ENCODE data around the gene KRTAP13-4.

KRTAP13-4 gene, protein sequence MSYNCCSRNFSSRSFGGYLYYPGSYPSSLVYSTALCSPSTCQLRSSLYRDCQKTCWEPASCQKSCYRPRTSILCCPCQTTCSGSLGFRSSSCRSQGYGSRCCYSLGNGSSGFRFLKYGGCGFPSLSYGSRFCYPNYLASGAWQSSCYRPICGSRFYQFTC

DNA sequence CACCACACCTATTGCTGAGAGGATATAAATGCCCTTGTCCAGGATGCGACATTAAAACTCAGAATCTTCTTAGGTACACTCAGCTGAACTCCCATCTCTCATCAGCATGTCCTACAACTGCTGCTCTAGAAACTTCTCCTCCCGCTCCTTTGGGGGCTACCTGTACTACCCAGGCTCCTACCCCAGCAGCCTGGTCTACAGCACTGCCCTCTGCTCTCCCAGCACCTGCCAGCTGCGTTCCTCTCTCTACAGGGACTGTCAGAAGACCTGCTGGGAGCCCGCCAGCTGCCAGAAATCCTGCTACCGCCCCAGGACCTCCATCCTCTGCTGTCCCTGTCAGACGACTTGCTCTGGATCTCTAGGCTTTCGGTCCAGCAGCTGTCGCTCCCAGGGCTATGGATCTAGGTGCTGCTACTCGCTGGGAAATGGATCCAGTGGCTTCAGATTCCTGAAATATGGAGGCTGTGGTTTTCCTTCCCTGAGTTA lies at the start of gene KRTAP13-4:
Gene KRTAP13-4, plus strand, starts transcription at position 51 of the 486 bp plus-strand sequence. Its CDS starts 56 bp downstream, at position 107.
- DNase-seq: no peak

DNA sequence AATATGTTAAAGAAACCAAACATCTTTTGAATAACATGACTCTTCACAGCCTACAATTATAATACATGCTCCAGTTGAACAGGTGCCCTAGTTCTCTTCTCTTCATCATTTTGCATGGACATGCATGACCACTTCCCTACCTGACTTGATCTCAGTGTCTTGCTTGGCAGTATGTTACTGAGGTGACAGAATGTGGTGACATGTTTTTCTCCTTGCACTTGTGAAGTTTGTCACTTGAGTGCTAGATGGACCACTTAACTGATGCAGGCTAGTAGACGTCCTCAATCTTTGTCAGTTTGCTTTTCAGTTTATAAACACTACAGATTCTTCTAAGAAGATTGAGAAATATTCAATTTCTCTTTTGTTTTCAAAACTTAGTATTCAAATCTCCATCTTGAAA lies 47.8 kb upstream of the KRTAP13-4 start:
- no peak for DNase-seq

DNA sequence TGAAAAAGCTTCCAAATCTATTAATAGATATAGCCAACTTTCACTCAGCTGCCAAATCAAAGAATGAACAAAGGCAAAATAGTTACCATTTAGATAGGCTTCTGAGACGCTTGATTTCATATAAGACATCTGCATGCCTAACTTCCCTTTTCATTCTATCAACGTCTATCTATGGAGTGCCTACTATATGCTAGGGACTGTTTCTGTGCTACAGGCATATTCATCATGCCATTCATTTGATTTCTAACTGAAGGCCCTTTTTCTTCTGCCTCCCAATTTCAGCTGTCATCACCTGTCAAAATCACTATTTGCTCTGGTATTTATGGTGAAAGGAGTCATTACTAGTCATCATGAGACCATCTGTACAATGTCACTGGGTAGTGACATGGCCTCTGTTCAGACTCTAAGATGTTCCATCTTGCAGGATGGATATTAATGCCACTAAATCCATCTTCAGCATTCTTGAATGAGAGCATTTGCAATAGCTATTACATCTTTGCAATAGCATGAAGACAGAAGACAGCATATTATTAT lies 38.5 kb upstream of the KRTAP13-4 start:
- no peak for DNase-seq

DNA sequence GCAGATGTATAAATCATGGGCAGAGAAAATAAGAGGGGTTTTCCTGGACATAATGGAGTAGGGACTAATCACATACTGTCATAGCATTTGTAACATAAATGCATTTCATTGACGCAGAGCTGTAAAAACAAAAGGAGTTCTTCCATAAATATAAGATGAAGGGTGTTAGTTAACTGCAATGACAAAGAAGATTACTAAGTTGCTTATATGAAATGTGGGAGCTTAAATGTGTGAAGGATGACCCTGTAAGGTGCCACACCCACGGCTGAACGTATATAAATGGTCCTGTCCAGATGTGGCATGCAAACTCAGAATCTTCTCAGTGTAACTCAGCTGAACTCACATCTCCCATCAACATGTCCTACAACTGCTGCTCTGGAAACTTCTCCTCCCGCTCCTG lies 34.3 kb upstream of the KRTAP13-4 start, which contains the start of gene KRTAP13-1:
Gene KRTAP13-1, plus strand, starts transcription at position 301 of the 400 bp plus-strand sequence. Its CDS starts 56 bp downstream, at position 357.
- DNase-seq: no peak

DNA sequence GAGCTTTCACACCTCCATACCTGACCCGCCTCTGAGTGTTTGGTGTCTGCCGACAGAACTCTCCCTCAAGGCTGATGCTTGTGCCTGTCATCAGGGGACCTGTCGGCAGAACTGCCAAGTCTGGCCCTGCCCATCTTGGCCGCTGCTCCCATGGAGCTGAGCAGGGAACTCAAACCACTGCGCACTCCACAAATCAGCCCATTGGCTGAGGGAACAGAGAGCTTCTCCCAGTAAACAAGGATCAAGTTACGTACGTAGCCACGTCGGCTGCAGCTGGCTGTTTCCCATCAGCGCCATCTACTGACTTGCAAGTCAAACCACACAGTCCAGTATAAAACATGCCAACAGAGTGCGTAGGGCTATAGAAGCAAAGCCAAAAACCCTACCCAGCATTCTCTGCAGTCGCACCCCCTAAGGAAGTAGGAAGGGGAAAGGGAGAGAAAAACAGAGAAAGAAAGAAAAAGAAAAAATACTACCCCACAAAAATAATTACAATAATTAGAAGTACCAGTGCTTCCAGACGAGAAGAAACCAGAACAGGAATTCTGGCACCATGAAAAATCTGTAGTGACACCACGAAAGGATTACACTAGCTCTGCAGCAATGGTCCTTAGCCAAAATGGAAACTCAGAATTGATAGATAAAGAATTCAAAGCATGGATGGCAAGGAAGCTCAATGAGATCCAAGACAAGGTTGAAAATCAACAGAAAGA lies 21.1 kb upstream of the KRTAP13-4 start:
- DNase-seq: peak; percentile 91

DNA sequence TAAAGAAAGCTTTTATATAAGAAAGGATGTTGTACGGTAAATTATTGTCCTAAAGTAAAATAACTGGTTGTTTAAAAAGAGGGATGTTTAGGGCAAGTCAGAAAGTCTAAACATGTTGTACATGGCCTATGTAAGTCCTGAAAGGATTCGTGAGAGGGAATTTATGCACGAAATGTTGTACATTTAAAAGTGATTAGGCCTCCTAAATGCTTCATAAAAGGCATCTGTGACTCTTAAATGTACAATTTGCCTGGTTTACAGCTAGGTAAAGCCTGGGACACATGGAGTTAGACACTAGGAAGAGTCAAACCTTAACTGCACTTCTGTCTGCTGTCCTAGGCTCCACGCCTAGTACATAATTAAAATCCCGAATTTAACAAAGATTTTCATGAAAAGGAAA lies 14.0 kb upstream of the KRTAP13-4 start:
- no peak for DNase-seq

DNA sequence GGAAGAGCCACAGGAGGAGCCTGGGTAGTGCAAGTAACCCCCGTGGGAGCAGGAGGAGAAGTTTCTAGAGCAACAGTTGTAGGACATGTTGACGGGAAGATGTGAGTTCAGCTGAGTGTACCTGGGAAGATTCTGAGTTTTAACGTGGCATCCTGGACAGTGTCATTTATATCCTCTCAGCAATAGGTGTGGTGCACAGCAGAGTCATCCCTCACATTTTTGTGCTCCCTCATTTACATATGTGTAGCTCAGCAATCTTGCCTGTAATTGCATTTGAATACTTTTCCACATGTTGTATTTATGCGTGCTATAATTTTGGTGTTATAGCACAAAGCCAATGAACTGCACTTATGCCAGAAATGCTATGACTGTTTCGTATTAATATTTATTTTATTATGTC lies 4.2 kb upstream of the KRTAP13-4 start, which contains the start of gene KRTAP13-3:
Gene KRTAP13-3, minus strand, starts transcription at position 101 of the 400 bp plus-strand sequence. Its CDS starts 14 bp downstream, at position 87.
- no peak for DNase-seq

DNA sequence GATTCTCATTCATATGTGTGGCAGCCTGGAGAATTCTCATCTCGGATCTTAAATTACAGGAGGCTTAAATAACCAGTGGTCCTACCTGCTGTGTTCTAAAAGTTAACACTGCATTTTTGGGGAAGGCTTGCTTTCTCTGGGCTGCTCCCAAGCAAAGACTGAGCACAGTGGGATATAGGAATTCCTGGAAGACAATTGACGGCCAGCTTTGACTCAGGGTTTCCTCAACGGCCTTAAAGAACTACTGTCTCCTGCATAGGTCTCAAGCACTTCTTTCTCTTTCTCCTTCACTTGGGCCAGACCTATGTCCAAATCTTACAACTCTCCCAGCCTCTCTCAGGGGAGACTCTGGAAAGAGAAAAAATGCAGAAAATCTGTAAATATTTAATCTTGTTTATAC lies 3.3 kb upstream of the KRTAP13-4 start:
- no peak for DNase-seq

DNA sequence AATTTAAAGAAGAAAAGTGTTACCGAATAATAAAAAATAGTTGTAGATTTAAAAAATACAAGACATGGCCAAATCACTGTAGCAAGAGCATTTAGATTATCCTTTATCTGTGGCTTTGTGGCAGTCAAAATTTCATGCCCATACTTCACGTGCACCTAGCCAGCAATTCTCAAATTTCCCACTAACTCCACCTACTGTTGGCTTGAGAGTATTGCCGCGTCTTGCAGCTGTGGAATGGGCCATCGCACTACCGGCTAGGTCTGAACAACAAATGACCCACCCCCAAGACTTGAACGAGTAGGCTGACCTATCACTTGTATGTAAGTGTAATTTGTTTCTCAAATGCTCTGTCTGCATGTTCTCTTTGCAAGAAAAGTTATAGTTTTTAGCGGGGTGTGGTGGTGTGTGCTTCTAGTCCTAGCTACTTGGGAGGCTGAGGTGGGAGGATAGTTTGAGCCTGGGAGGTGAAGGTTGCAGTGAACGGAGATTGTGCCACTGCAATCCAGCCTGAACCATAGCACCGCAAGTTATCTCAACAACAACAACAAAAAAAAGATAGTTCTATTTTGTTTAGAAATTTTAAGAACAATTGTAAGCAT lies 4.1 kb downstream of the KRTAP13-4 start:
- DNase-seq: peak; percentile 4

DNA sequence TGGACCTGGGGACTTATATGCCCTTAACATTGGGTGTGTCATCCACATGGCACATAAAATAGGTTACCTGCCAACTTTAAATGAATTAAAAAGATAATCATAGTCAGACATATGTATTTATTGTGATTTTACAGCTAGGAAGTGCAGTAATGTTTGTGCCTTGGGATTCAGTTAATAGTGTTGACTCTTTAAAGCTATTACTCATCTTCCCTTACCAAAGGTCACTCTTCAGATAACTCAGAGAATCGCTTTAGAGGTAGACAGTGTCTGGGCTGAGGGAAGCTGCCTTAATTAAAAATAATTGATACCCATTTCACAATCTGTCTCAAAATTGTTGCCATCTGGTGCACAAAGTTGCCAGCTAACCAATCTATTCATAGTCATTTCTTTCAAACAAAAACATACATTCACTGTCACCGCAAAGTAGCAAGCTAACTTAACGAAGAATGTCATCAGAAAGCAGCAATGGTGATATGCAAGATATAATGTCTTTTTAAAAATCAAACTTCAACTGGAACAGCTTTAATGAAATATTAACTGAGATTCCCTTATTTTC lies 7.1 kb downstream of the KRTAP13-4 start:
- peak; percentile 77 for DNase-seq

DNA sequence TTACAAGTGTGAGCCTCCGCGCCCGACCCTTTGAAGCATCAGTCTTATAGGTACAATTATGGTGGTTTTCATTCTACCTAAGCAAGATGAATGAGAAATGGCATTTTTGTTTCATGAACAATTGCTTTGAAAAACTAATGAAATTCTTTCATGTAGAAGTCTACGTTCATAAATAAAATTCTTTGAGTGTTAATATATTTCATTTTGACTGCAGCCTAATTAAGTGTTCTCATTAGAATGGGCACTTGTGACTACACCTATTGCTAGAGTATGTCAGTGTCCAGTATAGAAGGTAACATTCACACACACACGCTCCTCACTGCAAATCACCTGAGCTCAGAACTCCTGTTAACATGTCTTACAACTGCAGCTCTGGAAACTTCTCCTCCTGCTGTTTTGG lies 10.0 kb downstream of the KRTAP13-4 start, which contains the start of gene KRTAP15-1:
Gene KRTAP15-1, plus strand, starts transcription at position 301 of the 400 bp plus-strand sequence. Its CDS starts 53 bp downstream, at position 354.
- DNase-seq: no peak

DNA sequence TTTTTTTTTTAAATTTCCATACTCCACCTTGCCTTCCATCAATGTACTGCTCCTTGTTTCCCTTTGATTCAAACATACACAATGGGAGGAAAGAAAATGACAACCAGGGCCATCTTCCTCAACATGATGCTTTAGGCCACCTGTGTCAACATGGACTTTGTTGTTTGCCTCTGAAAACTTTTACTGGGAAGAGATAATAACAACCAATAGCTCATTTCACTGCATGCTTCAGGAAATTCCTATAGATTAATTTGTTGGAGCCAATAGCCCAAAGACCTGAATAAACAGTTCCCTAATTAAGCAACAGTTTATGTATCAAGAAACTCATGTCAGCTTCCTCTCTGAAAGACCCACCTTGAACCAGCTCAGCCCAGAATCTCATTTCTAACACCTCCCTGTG lies 13.2 kb downstream of the KRTAP13-4 start:
- no peak for DNase-seq

DNA sequence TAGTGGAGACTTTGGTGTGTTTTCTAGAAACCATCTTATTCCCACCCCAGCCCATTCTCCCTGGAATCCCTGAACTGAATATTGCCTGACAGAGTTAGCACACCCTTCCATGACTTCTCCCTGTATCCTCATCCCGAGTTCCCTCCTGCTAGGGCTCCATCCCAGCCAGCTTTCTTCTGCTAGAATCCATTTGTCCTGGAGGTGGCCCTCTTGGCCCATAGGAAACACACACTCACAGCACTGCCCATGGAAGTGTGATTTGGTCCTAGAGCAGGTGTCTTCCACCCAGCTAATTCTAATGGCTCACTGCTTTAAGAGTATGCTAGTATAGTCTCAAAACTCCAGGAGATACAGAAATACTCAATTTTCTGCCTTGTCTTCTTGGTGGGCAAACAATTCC lies 14.2 kb downstream of the KRTAP13-4 start:
- no peak for DNase-seq

DNA sequence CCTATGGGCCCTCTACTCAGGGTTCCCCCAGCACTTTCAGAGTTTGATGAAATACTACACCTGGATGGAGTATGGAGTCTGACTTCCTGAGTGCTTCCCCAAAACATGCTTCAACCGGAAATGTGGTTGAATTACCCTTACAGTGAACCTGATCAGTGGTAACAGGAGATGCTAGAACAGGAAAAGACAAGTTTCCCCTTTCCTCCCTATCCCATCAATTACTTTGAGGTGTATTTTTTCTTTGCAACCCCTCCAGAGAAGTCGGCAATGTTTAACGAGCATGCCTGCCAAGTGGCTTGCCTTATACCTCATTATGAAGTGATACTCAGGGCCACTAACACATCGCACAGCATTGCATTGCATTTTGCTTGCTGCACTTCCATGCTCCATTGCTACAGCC lies 17.0 kb downstream of the KRTAP13-4 start:
- DNase-seq: no peak

DNA sequence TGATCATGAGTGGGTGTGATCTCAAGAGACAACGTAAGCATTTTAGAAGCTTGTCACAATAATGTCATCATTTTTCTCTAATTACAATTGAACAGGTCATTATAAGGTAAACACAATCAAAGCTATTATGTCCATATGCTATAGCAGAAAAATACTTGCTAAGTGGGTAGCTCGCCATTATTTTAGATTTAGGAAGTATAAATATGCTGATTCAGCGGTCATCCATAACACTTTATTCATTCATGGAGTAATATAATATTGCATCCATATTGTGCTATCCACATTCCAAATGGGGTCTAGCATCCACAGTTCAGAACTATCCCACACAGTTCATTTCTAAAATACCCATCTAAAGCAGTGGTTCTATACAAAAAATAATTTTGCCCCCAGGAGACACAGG lies 18.5 kb downstream of the KRTAP13-4 start:
- DNase-seq: no peak

DNA sequence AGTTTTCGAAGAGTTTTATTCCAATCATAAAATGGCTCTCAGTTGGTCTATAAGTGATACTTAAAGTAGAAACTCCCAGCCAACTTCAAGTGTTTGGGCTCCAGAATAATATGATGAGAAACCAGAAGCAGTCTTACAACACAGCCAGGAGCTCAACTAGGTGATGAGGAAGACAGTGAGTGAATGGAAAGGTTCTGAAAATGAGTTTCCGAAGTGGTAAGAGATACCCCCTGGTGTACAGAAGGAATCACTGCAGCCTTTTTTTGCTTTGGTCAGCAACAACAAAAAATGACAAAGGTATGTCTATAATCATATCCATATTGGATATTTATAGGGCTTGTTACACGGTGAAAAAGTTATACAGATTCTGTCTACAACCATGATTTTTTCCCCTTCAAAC lies 33.7 kb downstream of the KRTAP13-4 start:
- DNase-seq: peak; percentile 0

DNA sequence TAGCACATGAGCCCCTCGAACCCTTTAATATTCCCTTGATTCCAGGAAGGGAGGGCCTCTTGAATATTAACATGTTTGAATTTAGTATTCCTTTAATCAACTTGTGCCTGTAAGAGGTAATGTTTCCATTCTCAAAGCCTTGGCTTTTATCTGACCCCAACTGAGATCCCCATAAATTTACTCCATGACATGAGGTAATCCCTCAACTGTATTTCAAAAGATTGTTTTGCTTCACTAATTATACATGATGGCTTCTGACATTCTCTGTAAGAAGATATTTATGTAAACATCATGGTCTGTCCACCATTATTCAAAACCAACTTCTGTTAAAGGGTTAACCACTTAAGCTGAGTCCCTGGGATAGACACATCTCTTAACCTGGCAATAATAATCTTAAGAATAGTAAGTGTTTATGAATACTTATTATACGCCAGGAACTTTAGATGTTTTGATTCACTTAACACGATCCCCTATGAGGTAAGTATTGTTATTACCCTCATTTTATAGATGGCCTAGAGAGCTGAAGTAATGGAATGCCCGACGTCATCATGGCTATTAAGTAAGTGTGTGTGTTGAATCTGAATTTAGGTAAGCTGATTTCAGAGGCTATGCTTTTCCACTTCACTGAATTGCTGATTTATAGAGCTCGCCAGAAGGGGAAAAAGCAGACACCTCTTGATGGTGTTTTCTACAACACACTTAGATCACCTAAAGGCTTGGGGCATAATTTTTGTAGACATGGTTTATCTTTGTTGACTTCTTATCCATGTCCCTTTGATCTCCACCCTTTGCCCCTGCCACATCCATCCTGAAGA lies 39.1 kb downstream of the KRTAP13-4 start:
- DNase-seq: no peak

DNA sequence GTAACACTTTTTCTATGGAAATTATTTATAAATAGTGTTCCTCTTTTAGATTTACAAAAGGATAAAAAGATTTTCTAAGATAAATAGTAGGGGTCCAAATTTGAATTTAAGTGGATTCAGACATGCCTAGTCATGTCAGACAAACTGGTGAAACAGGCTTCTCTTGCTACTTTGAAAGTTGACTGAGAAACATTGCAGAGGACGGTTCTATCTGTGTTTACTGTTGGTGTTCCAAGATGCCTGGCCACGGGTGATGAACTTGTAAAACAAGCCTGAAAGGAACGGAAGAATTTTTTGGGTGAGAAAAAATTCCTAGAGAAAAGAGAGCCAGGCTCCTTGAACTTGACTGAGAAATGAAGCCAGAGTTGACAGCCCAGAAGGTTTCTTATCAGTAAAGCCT lies 48.0 kb downstream of the KRTAP13-4 start:
- no peak for DNase-seq

DNA sequence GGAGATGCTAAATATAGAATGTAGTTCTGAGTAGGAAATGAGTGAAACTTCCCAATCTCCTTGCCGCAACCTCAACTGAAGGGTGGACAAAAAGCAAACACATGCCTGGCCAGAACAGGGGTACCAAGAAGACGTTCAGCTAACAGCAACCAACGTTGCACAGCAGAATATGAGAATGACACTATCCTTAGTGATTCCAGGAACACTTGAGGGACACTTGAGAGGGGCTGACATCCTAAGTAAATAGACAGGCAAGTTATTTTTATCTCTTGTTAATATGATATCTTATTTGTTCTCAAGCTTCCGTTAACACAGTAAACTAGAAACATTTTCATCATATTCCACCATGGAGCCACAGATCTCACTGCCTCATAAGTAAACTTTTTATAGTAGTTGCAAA lies 49.2 kb downstream of the KRTAP13-4 start:
- no peak for DNase-seq

DNA sequence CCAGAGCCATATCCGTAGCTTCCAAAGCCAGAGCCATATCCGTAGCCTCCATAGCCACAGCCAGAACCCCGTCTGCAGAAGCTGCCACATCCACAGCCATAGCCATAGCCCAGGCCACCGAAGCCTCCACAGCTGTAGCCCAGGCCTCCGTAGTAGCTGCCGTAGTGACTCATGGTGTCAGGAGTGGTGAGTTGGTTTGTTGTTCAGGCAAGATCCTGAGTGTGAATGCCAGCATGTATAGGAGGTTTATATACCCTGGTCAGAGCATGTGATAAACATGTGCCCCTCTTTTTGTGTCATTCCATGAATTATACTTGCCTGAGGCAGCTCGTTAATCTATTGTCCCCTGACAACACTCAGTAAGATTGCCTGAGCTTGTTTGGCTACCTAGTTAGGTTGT lies 50.1 kb downstream of the KRTAP13-4 start, which contains the start of gene KRTAP19-1:
Gene KRTAP19-1, minus strand, starts transcription at position 223 of the 400 bp plus-strand sequence. Its CDS starts 50 bp downstream, at position 173.
- DNase-seq: no peak
